ENCODE measurements around the gene ZNF423. TPM values are rescaled to one million over a fixed set of nuclear protein-coding genes. Genes with fewer than 3 reads are reported as not detected.

Gene ZNF423
- total and polyA plus RNA-seq, 2 of the 13 experiments (the other 11 are each of a cell fraction or from before 2014, with no cell fraction given): 0.07 to 0.31 TPM

DNA sequence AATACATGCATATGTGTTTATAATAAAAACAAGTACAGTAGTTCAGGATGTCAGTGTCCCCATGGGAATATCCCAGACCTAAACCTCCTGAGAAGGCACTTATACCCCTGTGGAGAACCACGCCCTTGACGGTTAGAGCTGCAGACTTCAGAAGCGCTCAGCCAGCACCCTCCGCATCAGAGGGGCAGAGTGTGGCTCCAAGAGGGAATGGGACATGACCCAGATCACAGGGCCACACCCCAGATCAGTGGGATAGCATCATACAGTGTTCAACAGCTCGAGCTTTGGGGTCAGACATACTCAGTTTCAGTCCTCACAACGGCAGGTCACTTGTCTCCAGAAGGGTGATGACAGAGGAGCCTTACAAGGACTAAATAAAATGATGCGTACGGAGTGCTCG lies 45.8 kb upstream of the ZNF423 start:
- Histone ChIP-seq H3K27ac (ENCODE audit: extremely low read length, insufficient read depth, low read length) (no peak overlapping the region), H3K9me3 (ENCODE audit: low read length) (no peaks in the 10 kb centered on the region), H3K36me3 (replicated peaks in 1 of 2; ENCODE audit: control insufficient read depth in 1 of 2, insufficient read depth in 2 of 2, low read length in 2 of 2) (no peaks in the 10 kb centered on the region), H3K9ac (ENCODE audit: insufficient read depth, low read depth, low read length) (no peak overlapping the region), H3K27me3 (ENCODE audit: control insufficient read depth in 1 of 2, insufficient read depth in 2 of 2, low read length in 2 of 2) (peaks cover 4 to 10% of the 10 kb centered on the region in 2 experiments; a peak in 3 of 5 replicates), H3K4me2 (ENCODE audit: low read depth, low read length) (no peak overlapping the region), H3K4me3 (replicated peaks in 1 of 3; ENCODE audit: insufficient read depth in 1 of 3, low read depth in 2 of 3, low read length in 3 of 3) (no peak overlapping the region), H3K4me1 (ENCODE audit: insufficient read depth, low read length) (no peaks in the 10 kb centered on the region), H4K20me1 (ENCODE audit: insufficient read depth, low read length) (no peaks in the 10 kb centered on the region), H3K79me2 (ENCODE audit: insufficient read depth, low read length) (no peaks in the 10 kb centered on the region), H2AFZ (ENCODE audit: low read length) (no peak overlapping the region)
- intact Hi-C loops (cut with micrococcal nuclease; ENCODE audit: unreplicated experiment) (loop anchor here (10.0 kb wide), 1 partner anchor 867 kb away; no protein-coding TSS in a partner anchor), in situ Hi-C loops (cut with HindIII; ENCODE audit: extremely low pct_ligation_motif_present, low pct_unique_long_range_greater_than_20kb) (no loop called here)
- no peak for ATAC-seq
- 33% methylated on average over 9 of the region's 9 CpGs for WGBS (ENCODE audit: low lambda C conversion rate)
- ChIA-PET CTCF (ENCODE audit: low intra/inter-chr PET ratio, low total read pairs) (no interaction called here), POLR2A (no interaction called here)
- no peak for FAIRE-seq
- no TSS peak for BruUV-seq (replicated peaks)
- DNase-seq (ENCODE audit: low spot score): no peak
- TF ChIP-seq, protein P1, sequence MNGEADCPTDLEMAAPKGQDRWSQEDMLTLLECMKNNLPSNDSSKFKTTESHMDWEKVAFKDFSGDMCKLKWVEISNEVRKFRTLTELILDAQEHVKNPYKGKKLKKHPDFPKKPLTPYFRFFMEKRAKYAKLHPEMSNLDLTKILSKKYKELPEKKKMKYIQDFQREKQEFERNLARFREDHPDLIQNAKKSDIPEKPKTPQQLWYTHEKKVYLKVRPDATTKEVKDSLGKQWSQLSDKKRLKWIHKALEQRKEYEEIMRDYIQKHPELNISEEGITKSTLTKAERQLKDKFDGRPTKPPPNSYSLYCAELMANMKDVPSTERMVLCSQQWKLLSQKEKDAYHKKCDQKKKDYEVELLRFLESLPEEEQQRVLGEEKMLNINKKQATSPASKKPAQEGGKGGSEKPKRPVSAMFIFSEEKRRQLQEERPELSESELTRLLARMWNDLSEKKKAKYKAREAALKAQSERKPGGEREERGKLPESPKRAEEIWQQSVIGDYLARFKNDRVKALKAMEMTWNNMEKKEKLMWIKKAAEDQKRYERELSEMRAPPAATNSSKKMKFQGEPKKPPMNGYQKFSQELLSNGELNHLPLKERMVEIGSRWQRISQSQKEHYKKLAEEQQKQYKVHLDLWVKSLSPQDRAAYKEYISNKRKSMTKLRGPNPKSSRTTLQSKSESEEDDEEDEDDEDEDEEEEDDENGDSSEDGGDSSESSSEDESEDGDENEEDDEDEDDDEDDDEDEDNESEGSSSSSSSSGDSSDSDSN (CRISPR knock-in tag; IDR thresholded peaks at IDR 0.05): no peak
- TF ChIP-seq ZNF432 (CRISPR knock-in tag; IDR thresholded peaks at IDR 0.05; ENCODE audit: borderline replicate concordance): no peak
- no peak for TF ChIP-seq ZNF30 (CRISPR knock-in tag; IDR thresholded peaks at IDR 0.05)
- no peak for TF ChIP-seq MXI1 (IDR thresholded peaks at IDR 0.05; ENCODE audit: borderline replicate concordance, low read depth, low read length)
- TF ChIP-seq, protein P2, sequence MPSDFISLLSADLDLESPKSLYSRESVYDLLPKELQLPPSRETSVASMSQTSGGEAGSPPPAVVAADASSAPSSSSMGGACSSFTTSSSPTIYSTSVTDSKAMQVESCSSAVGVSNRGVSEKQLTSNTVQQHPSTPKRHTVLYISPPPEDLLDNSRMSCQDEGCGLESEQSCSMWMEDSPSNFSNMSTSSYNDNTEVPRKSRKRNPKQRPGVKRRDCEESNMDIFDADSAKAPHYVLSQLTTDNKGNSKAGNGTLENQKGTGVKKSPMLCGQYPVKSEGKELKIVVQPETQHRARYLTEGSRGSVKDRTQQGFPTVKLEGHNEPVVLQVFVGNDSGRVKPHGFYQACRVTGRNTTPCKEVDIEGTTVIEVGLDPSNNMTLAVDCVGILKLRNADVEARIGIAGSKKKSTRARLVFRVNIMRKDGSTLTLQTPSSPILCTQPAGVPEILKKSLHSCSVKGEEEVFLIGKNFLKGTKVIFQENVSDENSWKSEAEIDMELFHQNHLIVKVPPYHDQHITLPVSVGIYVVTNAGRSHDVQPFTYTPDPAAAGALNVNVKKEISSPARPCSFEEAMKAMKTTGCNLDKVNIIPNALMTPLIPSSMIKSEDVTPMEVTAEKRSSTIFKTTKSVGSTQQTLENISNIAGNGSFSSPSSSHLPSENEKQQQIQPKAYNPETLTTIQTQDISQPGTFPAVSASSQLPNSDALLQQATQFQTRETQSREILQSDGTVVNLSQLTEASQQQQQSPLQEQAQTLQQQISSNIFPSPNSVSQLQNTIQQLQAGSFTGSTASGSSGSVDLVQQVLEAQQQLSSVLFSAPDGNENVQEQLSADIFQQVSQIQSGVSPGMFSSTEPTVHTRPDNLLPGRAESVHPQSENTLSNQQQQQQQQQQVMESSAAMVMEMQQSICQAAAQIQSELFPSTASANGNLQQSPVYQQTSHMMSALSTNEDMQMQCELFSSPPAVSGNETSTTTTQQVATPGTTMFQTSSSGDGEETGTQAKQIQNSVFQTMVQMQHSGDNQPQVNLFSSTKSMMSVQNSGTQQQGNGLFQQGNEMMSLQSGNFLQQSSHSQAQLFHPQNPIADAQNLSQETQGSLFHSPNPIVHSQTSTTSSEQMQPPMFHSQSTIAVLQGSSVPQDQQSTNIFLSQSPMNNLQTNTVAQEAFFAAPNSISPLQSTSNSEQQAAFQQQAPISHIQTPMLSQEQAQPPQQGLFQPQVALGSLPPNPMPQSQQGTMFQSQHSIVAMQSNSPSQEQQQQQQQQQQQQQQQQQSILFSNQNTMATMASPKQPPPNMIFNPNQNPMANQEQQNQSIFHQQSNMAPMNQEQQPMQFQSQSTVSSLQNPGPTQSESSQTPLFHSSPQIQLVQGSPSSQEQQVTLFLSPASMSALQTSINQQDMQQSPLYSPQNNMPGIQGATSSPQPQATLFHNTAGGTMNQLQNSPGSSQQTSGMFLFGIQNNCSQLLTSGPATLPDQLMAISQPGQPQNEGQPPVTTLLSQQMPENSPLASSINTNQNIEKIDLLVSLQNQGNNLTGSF (CRISPR knock-in tag; IDR thresholded peaks at IDR 0.05): no peak
- TF ChIP-seq PCBP1 (IDR thresholded peaks at IDR 0.05; ENCODE audit: borderline replicate concordance, low read depth, low read length): no peak
- TF ChIP-seq SMYD3 (CRISPR knock-in tag; IDR thresholded peaks at IDR 0.05): no peak
- no peak for TF ChIP-seq ZNF530 (CRISPR knock-in tag; IDR thresholded peaks at IDR 0.05; ENCODE audit: low read depth)
- TF ChIP-seq, protein P3, sequence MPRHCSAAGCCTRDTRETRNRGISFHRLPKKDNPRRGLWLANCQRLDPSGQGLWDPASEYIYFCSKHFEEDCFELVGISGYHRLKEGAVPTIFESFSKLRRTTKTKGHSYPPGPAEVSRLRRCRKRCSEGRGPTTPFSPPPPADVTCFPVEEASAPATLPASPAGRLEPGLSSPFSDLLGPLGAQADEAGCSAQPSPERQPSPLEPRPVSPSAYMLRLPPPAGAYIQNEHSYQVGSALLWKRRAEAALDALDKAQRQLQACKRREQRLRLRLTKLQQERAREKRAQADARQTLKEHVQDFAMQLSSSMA (CRISPR knock-in tag; IDR thresholded peaks at IDR 0.05): no peak
- no peak for TF ChIP-seq ZNF780A (CRISPR knock-in tag; IDR thresholded peaks at IDR 0.05)
- TF ChIP-seq NONO (IDR thresholded peaks at IDR 0.05): no peak
- TF ChIP-seq NONO (CRISPR knock-in tag; conservative IDR thresholded peaks at IDR 0.05): no peak
- TF ChIP-seq PTBP1 (IDR thresholded peaks at IDR 0.05; ENCODE audit: low read depth, low read length, poor library complexity, severe bottlenecking): no peak
- TF ChIP-seq, protein P4, sequence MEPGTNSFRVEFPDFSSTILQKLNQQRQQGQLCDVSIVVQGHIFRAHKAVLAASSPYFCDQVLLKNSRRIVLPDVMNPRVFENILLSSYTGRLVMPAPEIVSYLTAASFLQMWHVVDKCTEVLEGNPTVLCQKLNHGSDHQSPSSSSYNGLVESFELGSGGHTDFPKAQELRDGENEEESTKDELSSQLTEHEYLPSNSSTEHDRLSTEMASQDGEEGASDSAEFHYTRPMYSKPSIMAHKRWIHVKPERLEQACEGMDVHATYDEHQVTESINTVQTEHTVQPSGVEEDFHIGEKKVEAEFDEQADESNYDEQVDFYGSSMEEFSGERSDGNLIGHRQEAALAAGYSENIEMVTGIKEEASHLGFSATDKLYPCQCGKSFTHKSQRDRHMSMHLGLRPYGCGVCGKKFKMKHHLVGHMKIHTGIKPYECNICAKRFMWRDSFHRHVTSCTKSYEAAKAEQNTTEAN (CRISPR knock-in tag; conservative IDR thresholded peaks at IDR 0.05): no peak

Measured in HepG2 (cell line).